WTC11 (cell line): Measurements from ENCODE around the gene POM121C.
"Not testable (repeated sequence)": the region's sequence is repeated elsewhere in the genome, so short reads cannot be mapped to it uniquely, and the experiment has no call there.

ENCODE experiments used
- ATF2 ChIP-seq: sonication (generic); formaldehyde crosslinking; IDR thresholded peaks from 2 replicates; pipeline ENCODE4 v1.8.1; 2022; ENCODE audit warnings: low read depth, missing genetic modification reagents, borderline replicate concordance
- CTCF ChIP-seq: fragments of 200-600 bp; IDR thresholded peaks from 2 replicates; pipeline ENCODE4 v1.8.0; 2022; ENCODE audit warnings: antibody characterized with exemption
- E2F4 ChIP-seq: sonication (generic); formaldehyde crosslinking; IDR thresholded peaks from 2 replicates; pipeline ENCODE4 v1.8.1; 2022; ENCODE audit warnings: low read depth, mild to moderate bottlenecking, moderate library complexity, missing genetic modification reagents, borderline replicate concordance
- FOXK1 ChIP-seq: sonication (generic); formaldehyde crosslinking; IDR thresholded peaks from 2 replicates; pipeline ENCODE4 v1.8.0; 2022; ENCODE audit warnings: mild to moderate bottlenecking, moderate library complexity, missing genetic modification reagents
- FOXP1 ChIP-seq: sonication (generic); formaldehyde crosslinking; IDR thresholded peaks from 2 replicates; pipeline ENCODE4 v1.8.0; 2022; ENCODE audit warnings: missing genetic modification reagents, mild to moderate bottlenecking, moderate library complexity, borderline replicate concordance
- KAT7 ChIP-seq: sonication (generic); formaldehyde crosslinking; IDR thresholded peaks from 2 replicates; pipeline ENCODE4 v1.8.1; 2023; ENCODE audit warnings: missing genetic modification reagents, mild to moderate bottlenecking, borderline replicate concordance
- MAX ChIP-seq: sonication (generic); formaldehyde crosslinking; IDR thresholded peaks from 2 replicates; pipeline ENCODE4 v1.8.0; 2022; ENCODE audit warnings: mild to moderate bottlenecking, missing genetic modification reagents
- NFYB ChIP-seq: sonication (generic); formaldehyde crosslinking; conservative IDR thresholded peaks from 2 replicates; pipeline ENCODE4 v1.8.0; 2022; ENCODE audit warnings: low read depth, missing genetic modification reagents
- SP1 ChIP-seq: sonication (generic); formaldehyde crosslinking; conservative IDR thresholded peaks from 2 replicates; pipeline ENCODE4 v1.8.1; 2022; ENCODE audit warnings: missing genetic modification reagents
- USF1 ChIP-seq: sonication (generic); formaldehyde crosslinking; IDR thresholded peaks from 2 replicates; pipeline ENCODE4 v1.8.0; 2022; ENCODE audit warnings: mild to moderate bottlenecking, missing genetic modification reagents
- ZNF263 ChIP-seq: sonication (generic); formaldehyde crosslinking; IDR thresholded peaks from 2 replicates; pipeline ENCODE4 v1.8.1; 2022; ENCODE audit warnings: low read depth, mild to moderate bottlenecking, moderate library complexity, missing genetic modification reagents

GRCh38 chr7:75393194-75393593 lies 92.9 kb downstream of the POM121C start:
- not testable (repeated sequence) for TF ChIP-seq KAT7 (CRISPR knock-in tag); CTCF; NFYB; MAX (CRISPR knock-in tag); USF1 (CRISPR knock-in tag); ATF2 (CRISPR knock-in tag); FOXP1 (CRISPR knock-in tag); FOXK1; SP1 (CRISPR knock-in tag); E2F4; ZNF263 (CRISPR knock-in tag)
